Limb (tissue), 2 donors: ENCODE results near the gene TOP1.
A peak's percentile ranks its signal among the peaks of the same experiment; 100 is the strongest.
"Not testable (repeated sequence)": the region's sequence is repeated elsewhere in the genome, so short reads cannot be mapped to it uniquely, and the experiment has no call there.

Experiments
- DNase-seq, 2 donors: peaks; one replicate each; pipeline ENCODE4 v3.0.0-alpha.2; 2016; ENCODE audit errors: extremely low spot score in 2 of 2

TOP1 gene

DNA sequence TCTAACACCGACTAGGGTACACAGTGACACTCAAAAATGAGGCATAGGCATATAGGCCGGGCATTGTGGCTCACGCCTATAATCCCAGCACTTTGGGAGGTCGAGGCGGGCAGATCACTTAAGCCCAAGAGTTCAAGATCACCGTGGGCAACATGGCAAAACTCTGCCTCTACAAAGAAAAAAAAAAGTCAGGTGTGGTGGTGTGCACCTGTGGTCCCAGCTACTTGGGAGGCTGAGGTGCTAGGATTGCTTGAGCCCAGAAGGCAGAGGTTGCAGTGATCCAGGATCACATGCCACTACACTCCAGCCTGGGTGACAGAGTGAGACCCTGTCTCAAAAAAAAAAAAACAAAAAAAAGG is 24.7 kb upstream of the TOP1 start:
- not testable (repeated sequence) for DNase-seq

DNA sequence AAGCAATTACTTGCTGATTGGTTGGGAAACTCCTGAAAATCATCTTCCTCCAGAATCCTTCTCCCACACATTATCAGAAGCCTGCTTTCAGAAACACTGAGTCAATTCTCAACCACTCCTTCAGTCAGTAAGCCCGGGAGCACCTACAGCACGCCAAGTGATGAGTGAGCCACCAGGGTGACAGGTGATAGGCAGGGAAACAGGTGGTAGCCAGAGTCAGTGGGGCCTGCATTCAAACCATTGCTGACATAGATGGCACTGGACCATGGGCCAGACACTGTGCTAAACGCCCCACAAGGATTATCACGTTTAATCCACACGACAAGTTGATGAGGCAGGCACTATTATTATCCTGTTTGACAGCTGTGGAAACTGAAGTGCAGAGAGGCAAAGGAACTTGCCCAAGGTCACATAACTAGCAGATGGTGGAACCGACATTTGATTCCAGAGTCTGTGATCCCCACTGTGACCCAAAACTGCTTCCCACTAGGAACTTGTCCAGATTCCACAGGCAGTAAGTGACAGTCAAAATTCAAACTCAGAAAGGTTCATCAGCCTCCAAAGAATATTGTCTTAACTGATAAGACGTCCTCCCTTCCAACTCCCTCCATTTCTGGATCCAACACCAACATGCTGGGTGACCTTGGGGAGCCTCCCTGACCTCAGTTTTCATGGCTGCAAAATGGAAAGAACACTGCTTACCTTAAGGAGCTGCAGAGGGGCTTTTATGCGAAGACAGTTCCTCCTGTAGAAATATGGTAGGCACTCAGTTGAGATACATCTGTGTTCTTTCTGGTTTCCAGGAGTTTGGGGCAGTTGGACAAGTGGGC is 23.9 kb upstream of the TOP1 start:
- DNase-seq = peak in 1 of 2 donors; percentile 7

DNA sequence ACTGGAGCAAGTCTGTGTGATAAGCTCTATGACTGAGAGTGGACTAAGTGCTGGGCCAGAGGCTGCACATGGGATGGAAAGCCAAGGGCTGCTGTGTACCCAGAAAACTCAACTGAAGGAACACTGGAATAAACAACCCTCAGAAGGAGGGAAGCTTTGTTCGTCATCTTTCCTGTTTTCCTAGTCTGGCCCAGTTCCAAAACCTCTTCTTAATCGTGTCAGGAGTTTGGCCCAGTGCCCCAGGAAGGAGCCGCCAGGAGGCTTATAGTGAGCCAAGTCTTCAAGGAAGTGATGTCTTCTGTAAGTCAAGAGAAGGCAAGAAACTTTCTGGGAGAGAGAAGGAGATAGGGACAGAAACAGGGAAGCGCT is 23.3 kb upstream of the TOP1 start:
- DNase-seq = peak; percentile 68 to 71

DNA sequence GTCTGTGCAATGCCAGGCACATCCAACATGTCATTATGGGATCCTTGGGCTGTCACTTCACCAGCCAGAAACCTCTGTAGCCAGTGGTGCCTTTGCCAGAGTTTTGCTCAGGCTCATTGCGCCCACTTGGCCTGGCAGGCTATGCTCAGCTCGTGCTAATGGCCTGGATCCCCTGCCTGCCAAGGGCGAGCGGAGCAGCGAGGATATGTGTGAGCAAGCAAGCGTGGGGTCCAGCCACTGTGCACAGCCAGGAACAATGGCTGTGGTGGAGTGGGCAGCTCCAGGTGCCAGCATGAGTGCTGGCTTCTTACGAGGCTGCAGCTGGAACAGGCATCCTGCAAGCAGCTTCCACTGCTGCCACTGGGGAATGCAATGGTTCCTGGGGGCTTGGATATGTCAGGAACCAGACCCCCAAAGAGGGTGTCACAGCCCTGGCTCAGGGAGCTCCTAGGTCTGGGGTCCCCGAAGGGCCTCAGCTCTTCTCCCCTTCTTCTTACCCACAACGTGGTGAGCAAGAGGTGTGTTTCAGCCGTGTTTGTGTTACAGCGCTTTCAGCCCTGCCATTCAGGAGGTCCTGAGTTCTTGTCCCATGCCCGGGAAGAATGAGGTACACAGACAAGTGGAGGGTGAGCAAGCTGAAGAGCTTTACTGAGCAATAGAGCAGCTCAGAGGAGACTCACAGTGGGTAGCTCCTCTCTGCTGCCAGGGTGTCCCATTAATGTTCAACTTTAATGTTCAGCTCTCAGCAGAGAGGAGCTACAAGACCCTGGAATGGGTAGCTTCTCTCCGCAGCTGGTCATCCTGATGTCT is 22.3 kb upstream of the TOP1 start:
- DNase-seq = no peak

DNA sequence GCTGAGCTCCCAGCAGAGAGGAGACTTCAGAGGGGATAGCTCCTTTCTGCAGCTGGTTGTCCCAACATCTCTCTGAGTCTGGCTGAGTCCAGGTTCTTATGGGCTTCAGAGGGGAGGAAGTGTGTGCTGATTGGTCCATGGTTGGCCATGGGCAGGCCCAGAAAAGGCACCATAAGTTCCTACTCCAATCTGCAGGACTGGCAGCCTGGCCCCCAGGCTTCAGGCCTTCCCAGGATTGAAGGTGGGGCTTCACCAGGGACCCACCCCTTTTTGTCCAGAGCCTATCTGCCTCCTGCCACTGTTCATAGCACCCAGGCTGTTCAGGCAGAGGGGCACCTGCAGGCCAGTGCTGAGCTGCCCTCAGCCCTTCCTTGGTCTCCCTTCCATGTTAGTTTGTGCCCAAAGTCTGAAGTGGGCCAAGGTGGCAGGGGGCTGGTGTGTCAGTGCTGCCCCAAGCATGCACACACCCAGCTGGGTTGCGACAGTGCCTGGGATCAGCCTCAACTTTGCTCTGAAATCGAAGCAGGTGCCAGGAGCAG is 21.6 kb upstream of the TOP1 start:
- no peak for DNase-seq

DNA sequence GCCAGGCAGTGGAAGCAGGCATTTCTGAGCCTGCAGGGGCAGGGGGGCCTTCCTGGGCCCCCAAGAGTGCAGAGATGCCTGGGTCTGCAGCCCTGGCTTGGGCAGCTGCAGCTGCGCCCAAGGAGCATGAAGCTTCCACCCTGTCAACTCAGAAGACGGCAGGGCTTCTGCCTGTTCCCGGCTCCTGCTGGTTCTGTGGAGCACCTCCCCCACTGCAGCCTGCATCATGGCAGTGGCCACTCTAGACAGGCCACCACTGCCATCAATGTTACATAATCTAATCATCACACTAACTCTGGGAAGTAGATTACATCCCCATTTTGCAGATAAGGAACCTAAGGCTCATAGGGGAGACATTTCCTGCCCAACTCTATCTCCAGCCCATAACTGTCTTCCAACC is 21.1 kb upstream of the TOP1 start:
- no peak for DNase-seq

DNA sequence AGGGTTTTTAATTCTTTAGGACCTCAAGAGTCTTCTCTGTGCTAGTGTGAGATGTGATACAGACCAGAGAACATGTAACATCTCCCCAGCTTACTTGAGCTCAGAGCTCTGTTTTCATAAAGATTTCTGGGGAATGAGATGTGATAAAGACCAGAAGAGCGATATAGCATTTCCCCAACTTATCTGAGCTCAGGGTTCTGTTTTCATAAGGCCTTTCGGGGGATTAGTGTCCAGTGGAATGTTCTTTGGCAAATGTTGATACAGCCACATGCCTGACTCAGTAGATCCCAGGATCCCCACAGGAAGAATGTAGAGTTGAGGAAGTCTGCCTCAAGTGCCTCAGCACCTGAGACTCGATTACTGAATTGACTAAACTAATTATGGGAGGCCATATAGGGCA is 18.7 kb upstream of the TOP1 start:
- DNase-seq = no peak

DNA sequence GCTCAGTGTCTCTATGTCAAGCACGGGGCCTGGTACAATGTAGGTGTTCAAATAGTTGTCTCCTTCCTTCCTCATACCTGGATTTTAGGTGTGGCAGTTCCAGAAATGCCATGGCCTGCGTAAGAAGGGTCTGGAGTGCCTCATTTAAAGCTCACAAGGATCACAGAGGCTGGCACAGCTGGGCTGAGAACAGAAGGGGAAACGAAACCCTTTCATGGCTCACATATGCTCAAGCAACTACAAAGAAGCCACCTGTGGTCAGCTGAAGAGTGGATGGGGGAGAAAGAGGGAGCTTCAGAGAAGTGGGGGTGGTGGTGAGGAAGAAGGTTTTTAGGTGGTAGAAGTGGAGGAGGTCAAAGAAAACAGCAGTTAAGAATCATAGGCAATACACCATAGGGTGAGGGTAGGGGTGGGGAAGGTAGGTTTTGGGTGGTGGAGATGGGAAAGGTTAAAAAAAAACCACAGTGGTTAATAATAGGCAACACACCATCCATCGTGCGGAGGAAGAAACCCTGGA is 17.0 kb upstream of the TOP1 start:
- DNase-seq = no peak

DNA sequence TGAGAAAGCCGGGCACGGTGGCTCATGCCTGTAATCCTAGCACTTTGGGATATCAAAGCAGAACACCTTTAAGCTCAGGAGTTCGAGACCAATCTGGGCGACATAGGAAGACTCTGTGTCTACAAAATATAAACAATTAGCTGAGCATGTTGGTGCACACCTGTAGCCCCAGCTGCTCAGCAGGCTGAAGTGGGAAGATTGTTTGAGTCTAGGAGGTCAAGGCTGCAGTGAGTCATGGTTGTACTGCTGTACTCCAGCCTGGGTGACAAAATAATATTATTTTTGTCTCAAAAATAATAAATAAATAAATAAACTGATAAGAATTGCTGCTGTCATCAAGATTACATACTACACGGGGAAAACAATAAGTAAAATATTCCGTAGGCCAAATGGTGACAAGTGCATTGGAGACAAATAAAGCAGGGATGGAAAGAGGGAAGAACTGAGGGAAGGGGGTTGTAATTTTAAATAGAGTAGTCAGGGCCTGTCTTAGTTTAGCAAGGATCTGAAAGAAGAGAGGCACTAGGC is 14.0 kb upstream of the TOP1 start:
- no peak for DNase-seq

DNA sequence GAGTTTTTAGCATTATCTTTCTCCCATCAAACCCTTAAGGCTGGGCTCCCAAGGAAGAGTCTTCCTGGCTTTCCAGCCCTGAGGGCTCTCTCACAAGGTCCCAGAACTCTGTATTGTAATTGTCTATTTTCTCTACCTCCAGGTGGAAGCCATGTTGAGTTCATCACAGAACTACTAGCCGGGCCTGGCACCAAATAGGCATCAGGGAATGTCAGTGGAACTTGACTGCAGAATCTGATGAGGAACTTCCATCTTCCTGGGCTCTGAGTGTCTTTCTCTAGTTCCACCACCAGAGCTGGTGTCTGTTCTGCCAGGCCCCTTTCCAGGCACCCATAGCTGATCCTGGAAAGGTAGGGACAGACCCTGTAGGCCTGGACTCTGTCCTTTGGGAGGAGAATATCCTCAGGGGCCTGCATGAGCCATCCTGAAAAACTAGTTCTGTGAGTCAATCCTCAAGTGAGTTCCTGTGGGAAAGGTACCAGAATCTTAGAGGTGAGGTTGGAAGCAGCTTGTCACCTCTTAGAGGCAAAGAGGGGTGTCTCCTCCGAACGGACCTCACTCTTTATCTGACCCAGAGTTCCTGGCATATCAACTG is 11.1 kb upstream of the TOP1 start:
- DNase-seq = no peak

DNA sequence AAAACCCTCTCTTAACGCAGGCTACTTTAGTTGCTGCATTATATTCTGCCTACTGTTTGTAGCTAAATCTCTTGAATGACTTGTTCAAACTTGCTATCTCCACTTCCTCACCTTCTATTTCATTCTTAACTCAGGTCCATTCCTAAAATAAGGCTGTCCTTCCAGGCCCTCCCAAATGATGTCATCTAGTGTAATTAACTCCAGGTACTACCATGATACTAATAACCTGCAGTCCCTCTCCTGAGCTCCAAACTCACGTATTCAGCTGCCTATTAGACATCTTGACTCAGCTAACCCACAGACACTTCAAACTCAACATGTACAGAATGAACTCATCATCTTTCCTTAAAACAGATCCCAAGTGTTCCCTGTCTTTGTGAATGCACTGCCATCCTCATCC is 10.5 kb upstream of the TOP1 start:
- DNase-seq = no peak

DNA sequence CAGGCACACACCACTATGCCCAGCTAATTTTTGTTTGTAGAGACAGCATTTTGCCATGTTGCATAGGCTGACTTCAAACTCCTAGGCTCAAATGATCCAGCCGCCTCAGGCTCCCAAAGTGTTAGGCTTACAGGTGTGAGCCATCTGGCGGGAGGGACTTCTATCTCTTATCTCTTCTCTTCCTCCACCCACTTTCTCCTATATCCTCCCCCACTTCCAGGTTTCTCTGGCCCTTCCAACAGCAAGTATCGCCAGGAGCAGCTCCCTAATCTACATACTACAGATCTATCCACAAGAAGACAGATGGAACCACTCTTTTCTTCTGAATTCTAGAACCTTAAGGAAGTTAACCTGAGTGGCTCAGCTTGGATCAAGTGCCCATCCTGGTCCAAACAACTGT is 5.1 kb upstream of the TOP1 start:
- DNase-seq = no peak

DNA sequence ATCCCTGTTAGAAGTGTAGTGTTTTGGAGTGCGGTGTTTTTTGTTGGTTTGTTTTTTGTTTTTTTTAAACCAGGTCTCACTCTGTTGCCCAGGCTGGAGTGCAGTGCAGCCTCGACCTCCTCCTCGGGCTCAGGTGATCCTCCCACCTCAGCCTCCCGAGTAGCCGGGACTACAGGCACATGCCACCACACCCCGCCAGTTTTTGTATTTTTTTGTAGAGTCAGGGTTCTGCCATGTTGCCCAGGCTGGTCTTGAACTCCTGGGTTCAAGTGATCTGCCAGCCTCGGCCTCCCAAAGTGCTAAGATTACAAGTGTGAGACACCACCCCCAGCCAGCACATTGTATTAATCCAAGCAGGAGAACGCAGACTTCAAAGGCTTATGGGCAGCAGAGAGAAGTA is 1.3 kb upstream of the TOP1 start:
- DNase-seq = no peak

DNA sequence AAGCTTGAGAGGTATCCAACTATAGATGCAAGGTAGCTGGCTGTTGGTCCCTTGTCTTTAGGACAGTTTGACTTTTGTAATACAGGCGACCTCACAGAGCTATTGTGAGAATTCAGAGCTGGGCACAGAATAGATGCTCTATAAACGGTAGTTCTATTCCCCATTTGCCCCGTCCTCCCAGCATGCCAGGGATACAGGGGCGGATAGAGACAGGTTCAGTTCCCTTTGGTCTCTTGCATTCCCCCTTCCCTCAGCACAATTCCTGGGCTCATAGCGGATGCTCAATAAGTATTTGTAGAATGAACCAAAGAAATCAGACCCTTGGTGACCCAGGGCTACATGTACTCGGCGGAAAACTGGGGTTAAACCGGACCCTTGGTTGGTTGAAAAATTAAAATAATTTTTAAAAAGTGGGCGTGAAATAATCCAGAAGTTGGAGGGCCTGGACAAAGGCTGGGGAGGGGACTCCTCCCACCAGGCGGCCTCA is 707 bp upstream of the TOP1 start:
- no peak for DNase-seq

DNA sequence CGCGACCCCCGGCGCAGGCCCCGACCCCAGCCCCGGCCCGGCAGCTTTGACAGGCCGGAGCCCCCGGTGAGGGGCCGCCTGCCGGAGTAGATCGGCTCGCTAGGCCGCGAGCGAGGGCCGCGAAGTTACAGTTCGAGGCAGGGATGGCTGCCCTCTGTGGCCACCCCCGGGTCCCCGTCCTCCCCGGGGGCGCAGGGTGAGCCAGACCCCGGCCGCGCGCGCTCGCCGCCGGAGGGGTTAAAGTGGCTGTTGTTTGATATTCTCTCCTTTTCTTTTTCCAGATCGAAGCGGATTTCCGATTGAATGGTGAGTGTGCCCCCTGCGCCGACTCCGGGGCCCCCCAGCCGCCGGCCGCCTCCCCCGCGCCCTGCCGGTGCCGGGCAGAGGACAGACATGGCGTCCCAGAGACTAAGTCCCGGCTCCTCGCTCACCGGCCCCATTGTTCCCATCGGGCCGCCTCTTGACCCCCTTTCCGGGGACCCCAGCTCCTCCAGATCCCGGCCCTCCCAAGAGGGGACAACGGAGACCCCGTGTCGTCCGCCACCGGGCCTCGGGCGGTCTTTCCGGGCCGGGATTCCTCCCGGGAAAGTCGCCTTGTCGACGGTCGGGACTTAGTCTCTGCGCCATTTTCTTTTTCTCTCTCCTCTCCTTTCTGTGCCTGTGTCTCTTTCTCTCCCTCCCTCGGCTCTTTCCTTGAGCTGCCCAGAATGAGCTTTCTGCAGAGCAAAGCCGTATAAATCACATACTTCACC is 704 bp downstream of the TOP1 start:
- DNase-seq = peak; percentile 47 to 75

DNA sequence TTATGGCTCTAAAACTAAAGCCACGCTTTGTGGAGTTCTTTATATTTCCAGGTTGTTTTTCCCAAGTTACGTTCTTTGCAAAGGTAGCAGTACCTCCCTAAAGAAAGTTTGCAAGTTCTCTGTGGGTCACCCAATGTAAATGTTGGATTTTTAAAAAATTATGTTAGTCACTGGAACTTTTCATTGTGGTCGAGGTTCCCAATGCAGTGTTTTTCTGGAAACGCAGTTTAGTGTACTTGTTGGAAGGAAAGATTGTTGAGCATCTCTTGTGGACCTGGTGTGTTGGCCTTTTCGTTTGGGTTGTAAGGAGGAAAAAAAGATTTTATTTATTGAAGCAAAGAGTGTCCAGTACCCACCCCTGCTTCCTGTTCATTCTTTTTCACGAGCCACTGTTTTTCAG is 1.4 kb downstream of the TOP1 start:
- DNase-seq = no peak

DNA sequence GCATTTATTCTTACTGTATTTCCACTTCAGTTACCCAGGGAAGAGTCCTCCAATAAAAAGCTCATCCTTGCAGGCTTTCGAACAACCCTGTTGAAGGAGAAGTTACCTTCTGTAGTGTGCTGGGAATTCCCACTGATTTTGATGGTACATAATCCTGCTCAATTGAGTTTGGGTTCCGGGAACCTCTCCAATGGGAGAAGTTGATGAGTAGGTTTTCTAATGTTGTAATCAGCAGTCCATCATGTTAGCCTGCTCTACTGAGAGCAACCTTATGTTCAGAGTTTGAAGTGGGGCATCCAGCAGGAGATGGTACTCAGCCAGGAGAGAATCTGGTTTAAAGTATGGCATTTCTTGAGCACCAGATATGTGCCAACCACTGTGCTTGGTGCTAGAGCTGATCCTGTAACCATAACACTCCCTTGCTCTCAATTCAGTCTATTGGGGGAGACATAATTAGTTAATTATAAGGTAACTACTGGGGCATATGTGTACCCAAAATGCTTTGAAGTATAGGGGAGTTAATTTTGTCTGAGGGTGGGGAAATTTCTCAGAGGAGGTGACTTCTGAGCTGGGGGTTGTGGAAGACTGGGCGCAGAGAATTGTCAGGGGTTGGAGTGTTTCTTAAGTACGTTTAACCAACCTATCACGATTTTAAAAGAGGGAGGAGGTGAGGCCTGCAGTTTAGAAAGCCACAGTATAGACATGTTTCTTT is 2.1 kb downstream of the TOP1 start:
- DNase-seq = no peak

DNA sequence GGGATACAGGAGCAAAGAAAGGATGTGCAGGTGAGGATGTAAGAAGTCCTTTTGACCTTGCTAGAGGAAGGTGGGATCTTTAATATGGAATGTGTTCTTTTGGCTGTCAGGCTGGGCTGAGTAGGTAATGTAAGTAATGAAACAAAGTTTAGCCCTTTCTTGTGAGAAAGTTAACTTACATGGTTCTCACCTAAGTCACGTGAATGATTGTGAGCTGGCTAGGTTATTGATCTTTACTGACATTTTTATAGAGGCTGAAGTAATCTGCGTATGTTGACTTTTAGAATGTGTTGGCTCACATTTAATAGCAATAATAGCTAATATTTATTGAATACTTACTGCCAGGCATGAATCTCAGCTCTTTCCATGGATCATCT is 2.6 kb downstream of the TOP1 start:
- DNase-seq = no peak

DNA sequence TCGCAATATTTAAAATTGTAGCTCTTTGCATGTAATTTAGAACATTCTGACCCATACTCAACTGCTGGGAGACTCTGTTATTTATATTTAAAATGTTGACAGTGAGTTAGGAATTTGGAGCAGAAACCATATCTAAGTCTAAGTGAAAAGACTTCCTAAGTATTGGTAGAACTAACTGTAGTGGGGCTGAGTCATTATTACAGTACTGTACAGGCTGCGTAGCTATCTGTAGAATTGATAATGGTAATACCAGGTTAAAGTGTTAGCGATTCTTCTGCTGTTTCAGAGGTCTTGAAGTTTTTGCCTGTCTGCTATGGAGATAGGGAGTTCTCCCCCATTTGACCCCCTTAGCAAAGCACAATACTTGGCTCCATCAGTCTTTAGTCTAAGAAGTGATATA is 3.6 kb downstream of the TOP1 start:
- DNase-seq = no peak

DNA sequence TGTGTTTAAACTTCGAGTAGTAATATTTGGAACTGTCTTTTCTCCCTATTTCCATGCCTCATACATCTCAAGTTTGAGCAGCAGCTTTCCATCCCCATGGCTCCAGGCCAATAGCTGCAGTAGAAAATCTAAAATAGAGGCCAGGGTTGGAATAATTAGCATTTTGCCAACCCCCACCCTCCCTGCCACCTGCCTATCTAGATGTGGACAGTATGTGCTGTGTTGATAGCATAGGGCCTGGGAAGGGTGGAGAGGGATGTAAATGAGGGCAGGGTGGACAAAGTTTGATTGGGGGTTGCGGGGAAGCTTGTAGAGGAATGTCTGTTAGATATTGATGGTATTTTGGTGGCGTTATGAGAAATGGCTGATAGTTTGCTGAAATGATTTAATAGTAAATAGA is 5.6 kb downstream of the TOP1 start:
- DNase-seq = no peak
